Fibroblast of upper back skin (primary cell): ENCODE data around the gene RPS27L.

Source experiments
- DNase-seq: peaks from one replicate; pipeline ENCODE4 v3.0.0-alpha.2; 2013

RPS27L gene

DNA sequence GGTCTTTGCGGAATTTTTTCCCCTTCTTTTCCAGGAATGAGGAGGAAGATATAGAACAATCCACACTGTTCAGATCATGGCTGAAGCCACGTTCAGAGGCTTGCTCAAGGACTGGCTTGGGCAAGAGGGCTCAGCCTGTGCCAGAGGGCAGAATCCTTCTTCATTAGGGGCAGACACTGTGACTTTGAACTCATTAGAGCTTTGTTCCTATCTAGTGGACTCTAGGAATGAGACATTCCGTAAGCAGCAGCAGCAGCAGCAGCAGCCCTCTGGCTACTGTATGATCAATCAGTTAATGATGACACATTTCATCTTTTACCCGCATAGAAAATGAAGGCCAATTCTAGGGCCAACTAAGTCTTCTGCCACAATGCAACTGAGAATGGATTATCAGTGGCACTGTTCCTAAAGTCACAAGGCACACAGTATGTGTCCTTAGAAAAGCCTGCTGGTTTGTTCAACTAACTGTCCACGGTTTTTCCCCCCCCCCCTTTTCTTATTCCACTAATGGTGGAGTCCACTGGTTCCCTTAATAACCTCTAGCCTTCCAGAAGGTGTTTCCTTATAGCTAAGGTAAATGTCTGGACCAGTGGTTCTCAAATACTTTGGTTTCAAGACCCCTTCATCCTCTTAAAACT is 30.4 kb upstream of the RPS27L start:
- no peak for DNase-seq

DNA sequence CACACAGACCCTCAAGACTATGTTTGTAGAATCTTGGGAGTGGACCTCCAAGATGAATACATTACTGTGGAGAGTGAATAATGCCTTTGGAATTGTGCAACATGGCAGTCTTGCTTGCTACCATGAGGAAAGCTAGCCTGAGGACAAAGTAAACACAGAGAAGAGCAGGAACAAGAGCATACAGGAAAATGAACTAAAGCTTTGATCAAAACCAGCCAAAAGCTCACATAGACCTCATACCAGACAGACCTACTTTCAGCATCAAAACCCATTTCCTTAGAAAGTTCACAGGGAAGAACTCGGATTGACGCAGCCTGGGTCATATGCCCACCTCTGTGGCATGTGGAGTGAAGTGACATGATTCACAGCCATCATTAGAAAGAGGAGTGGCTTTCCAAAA is 28.8 kb upstream of the RPS27L start:
- peak; percentile 75 for DNase-seq

DNA sequence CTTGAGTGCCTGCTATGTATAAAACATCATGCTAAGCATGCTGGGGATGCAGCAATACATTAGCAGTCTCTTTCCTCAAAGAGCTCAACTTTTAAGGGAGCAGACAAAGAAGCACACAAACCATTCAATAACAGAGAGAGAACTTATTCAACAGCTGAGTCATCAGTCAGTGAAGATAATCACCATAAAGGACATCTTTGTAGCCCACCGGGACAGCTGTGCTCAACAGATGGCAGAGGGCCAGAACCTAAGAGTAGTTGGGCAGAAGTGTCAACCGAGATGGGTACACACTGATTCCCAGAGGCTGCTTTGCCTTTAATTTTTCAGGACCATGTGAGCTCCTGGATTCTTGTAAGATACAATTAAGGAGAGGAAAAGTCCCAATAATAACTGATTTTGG is 27.9 kb upstream of the RPS27L start:
- no peak for DNase-seq

DNA sequence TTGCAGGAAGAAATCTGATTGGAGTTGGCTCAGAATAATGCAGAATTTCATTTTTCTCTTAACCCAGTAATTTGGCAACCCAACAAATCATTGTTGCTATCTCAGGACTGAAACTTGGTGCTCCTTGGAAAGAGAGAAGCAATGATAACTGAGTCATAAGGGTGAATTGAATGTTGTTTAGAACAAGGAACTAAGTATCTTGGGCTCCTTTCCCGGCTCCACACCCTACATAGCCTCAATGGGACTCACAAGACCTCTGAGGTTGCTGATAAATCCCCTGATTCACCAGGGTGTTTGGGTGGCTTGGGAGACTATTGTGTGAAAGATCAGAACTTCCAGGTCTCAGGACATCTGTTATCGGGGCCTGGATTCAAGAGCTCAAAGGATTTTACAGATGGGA is 24.4 kb upstream of the RPS27L start:
- no peak for DNase-seq

DNA sequence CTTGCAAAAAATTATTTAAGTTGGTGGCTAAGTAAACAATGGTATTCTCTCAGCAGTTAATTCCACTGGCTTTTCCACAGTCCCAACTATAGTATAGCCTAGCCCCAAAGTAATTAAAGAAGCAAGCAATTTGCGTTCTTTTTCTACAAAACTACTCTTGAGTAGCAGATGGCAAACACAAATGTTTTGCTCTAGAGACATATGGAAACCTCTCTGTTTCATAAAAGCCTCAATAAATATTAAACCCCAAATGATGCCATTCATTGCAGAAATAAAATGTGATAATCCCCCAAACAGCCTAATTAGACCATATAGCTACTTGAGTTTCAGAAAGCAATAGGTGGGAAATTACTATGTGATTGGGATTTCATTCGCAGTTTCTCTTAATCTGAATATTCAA is 23.5 kb upstream of the RPS27L start:
- DNase-seq = no peak

DNA sequence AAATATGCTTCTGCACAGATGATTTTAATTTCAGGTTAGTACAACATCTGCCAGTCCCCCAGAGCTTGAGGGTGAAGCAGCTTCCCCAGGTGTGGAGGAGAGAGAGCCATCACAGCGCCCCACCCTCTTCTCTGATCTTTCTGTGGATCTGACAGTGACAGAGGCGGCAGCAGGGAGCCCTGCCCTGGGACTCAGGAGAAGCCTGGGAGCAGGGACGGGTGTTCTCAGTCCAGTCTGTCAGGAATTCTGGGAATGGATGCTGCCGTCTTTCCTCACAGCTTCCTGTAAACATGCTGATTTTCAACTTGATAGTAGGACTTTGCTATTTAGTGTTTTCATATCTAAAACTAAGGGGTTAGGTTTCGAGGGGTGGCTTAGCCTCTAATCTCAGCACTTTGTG is 20.8 kb upstream of the RPS27L start:
- DNase-seq = no peak

DNA sequence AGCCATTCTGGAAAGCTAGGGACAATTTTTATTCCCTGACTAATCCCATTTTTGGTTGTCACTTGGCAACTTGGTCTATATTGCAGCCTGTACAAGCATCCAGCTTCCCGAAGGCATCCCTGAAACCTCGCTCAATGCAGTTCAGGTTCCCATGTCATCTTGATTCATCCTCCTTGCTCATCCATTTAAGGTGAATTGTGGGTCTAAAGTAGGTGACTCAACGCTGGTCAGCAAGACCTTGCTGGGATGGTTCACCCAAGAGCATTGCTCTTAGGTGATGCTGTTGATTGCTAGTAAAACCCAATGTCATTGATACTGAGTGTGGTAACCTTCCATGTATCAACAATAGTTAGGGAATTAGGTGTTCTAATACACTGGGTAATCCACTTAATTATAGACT is 19.0 kb upstream of the RPS27L start:
- DNase-seq = no peak

DNA sequence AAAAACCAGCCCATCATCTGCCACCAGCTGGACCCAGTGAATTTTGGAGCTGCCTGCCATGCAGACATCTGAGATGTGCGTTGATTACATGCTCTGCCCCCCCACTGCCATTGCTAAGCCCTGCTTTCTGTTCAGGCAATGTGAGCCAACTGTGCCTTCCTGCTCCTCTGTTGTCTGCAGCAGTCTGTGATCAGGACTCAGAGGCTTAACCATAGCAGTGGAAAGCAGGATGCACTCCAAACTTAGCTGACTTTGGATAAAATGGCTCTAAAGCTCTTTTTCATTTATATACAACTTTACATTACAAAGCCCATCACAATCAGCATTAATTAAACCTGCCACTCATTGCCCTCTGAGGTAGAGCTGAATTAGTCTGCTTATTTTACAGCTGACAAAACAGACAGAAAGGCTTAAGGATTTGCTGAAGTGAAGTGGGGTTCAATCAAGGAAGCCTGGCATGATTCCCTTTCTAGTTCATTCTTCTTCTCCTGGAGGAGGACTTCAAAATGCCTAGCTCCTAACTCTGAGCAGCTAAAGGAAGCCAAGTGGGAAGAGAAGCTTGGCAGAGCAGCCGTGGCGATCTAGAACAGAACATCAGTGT is 15.7 kb upstream of the RPS27L start:
- DNase-seq = no peak

DNA sequence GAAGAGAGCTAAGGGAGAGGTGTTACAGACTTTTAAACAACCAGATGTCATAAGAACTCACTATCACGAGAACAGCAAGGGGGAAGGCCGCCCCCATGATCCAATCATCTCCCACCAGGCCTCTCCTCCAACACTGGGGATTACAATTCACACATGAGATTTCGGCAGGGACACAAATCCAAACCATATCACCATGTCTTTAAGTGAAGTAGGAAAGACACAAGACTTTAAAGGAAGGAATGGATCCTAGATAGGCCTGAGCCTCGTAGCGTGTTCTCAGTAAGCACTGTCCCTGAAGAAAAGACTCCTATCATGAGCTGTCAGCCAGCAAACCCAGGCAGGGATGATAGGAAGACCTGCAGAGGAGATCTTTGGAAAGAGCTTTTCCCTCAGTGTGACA is 15.1 kb upstream of the RPS27L start:
- no peak for DNase-seq

DNA sequence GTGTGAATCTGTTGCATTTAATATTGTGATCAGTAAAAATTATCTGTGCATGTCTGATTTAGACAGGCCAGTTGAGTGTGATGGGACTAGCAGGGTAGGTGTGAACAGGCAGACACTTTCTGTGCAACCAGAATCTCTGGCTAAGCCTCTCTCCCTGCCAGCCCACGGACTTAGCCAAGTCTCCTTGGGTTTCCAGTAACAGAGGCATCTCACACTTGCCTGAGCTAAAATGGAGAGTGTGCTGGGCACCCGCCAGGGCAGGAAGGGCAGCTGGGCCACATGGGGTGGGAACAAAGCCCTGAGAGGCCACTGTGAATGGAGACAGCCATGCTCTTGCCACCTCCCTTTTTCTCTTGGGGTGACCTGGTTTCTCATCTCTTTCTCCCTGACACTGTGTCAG is 12.5 kb upstream of the RPS27L start:
- no peak for DNase-seq

DNA sequence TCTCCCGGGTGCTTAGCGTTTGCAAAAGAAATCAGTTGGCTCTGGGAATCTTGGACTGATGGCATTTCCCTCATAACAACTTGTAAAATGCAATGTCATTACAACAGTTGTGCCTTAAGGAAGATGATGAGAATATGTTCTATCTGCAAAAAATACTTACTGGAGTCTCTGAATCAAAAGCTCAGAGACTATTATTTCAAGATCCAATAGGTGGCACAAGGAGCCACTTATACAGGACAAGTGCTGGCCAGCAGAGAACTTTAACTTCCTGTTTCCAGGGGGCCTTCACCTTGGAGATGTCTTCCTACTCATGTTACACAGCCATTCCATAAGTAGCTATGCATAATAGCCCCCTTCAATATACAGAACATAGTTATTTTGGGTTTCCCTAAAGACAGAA is 8.9 kb upstream of the RPS27L start:
- DNase-seq = no peak

DNA sequence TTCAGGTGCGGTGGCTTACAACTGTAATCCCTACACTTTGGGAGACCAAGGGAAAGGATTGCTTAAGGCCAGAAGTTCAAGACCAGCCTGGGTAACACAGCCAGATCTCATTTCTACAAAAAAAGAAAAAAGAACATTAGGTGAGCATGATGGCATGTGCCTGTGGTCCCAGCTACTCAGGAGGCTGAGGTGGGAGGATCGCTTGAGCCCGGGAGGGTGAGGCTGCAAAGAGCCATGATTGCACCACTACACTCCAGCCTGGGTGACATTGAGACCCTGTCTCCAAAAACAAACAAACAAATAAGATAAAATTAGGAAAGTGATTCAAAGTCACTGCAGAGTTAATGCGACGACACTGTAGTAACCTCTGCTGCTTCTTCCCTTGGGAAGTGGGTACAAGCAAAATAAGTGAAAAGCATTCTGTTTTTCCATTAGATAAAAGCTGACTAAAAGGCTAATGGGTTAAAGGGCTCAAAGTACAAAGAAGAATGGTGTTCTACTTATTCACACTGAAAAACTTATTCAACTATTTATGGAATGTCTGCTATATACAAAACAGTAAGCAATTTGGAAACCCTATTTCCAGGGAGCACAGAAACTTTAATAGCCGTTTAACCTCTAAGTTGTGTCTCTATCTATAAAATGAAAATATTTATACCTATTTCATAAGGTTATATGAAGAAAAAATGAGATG is 8.0 kb upstream of the RPS27L start:
- DNase-seq = no peak

DNA sequence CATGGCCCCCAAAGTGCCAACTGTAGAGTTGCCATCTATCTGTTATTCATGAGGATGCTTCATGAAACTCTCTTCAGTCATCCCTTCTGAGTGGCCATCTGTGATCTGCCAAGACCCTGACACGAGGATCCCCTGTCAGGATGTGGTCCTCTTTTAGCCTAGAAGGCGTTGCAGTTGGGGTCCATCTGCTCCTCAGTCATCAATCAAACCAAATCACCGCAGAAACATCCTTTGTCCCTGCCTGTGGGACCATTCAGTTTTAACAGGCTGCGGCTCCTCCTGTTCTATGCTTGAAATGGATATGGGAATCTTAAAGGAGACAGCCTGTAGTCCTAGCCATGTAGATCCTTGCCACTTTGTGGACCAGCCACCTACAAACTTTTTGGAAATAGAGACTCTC is 5.9 kb upstream of the RPS27L start:
- no peak for DNase-seq

DNA sequence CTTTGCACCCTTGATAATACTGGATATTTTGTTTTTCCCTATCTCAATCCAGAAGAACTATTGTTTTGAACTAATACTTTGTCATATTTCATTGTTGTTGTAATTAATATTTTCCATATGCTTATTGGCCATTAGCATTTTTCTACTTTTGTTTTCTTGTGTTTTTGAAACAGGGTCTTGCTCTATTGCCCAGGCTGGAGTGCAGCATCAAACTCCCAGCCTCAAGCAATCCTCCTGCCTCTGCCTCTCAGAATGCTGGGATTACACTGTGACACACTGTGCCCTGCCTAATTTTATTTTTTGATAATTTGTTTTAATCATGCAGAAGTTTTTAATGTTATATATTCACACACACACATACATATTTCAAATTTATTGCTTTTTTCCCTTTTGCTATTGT is 3.4 kb upstream of the RPS27L start:
- no peak for DNase-seq

DNA sequence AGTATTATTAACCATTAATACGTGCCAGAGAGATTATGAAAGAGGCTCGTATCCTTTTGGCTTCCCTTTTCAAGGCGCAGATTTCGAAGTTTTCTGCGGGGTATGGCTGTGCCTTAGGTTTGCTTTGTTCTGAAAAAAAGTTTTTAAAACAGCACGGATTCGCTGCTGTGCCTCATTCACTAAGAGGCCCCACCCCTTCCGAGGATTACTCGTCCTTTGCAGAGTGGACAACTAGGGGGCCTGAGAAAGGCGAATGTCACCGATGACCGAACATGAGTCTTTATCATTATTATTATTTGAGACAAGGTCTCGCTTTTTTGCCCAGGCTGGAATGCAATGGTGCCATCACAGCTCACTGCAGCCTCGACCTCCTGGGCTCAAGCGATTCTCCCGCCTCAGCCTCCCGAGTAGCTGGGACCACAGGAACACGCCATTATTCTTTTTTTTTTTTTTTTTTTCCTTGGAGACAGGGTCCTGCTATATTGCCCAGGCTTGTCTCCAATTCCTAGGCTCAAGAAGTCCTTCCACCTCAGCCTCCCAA is 684 bp upstream of the RPS27L start:
- peak; percentile 75 for DNase-seq

DNA sequence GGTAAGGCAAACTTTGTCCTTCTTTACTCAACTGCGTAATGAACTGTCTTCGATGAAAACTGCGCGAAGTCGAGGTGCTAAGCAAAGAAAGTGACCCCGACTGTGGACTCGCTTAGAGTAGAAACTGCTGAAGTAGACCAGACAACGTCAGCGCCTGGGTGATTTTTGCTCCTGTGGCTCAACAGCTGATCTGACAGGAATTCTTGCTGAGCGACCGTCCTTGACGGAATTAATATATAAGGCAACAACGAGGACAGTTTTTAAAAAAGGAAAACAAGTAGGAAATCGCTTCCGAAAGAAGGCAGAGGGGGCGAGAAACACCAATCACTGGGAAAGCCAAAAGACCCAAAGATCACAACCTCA is 541 bp downstream of the RPS27L start:
- DNase-seq = peak; percentile 32

DNA sequence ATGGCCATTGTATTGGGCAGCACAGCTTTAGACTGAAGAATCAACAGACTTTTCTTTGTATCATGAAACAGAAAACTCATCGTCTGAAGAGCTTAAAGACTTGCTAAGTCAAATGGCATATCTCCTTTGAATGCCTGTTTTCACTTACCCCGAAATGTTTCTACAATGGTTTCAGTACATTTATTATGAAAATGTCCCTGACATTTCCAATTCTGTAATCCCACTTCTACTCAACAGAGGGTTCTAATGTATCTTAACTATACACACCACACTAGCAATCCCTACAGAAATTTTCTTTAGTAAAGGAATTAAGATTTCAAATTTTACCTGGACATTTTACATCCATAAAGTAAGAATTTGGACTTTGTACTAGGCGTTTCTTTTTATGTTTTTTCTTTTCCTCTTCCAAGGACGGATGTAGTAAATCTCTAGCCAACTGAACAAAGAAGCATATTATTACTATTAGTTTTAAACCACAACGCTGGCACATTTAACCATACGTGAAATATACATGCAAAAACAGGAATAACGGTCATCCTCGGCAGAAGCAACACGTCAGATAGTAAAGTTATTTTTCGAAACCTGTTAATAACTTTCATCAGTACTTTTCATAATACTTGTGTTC is 1.1 kb downstream of the RPS27L start:
- DNase-seq = no peak

DNA sequence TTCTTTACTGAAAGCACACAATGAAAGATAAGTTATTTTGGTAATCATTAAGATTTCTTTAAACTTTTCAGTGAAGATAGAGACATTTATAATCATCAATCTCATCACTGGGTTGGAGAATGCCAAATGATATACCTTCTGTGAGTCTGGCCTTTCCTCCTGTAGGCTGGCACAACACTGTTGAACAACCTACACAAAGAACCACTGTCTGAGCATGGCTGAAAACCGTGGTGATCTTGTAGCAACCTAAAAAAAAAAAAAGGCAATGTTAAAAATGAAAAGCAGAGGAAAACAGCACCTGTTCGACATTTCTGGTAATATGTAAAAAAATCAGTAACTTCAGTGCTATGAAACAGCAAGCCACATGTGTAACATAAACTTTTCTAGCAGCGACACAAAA is 1.8 kb downstream of the RPS27L start:
- no peak for DNase-seq

DNA sequence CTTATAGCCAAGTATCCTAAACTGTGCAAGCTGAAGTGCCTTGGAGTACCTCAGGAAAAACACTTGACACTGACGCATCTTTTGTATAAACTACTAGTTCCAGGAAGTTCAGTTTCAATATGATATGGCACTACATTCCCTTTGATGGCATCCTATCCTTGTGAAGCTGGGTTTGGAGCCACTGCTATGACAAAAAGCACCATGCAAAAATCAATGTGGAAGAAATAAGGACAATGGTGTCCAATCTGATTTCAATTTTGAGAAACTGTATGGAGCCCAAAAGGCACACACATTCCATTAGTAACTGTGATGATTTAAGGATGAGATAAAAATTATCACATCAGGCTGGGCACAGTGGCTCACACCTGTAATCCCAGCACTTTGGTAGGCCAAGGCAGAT is 5.6 kb downstream of the RPS27L start:
- DNase-seq = no peak

DNA sequence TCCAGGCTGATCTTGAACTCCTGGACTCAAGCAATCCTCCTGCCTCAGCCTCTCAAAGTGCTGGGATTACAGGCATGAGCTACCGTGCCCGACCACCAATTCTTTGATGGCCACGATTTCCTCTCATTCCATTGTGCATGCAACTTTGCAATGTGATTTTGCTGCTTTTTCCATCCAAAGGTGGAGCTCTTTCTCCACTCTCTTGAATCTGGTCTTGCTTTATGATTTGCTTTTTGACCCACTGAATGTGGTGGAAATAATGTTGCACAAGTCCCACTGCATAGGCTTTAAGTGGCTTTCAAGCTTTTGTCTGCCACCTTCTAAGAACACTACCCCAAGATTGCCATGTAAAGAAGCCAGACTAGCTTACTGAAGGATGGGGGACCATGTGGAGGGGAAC is 10.6 kb downstream of the RPS27L start:
- peak; percentile 30 for DNase-seq

DNA sequence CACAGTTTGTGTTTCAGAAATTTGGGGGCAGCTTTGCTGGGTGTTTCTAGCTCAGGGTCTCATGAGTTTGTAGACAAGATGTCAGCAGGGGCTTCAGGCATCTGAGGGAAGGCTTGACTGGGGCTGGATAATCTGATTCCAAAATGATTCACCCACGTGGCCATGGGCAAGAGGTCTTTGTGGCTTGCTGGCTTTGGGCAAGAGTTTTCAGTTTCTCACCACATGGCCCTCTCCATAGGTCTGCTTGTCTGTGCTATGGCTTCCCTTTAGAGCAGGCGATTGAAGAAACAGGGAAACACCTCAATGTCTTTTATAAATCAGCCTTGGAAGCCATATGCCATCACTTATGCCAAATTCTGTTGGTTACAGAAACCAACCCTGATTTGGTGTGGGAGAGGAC is 11.9 kb downstream of the RPS27L start:
- DNase-seq = no peak

DNA sequence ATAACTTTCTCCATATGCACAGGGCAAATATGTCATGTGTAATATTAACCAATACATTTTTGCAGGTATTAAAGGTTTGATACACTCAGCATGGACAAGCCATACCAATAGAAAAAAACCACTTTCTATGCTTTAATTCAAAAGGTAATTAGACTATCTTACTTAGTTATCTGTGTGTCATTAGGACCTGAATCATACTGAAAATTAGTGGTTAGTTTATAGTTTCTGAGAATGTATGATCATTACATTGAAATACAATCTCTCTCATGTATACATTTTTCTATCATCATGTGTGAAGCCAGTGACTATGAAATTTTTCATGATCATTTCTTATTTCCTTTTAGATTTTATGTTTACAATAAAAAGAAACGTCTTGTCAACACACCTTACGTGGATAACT is 16.3 kb downstream of the RPS27L start:
- DNase-seq = no peak

DNA sequence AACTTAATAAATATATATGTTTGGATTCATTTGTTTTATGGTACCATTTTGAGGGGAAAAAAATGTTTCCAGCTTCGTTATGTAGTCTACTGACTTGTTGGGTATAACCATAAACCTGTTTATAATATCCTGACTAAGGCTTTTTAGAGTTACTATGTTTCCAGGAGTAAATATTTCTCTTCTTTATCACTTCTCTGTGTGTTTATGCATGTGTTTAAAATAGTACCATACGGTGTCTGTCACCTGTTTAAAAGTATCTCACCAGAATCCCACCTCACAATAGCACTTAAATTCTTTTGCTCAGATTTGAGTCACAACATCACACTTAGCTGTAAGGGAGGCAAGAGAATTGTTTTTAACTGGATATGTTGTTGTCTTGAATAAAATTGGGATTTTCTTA is 20.5 kb downstream of the RPS27L start:
- DNase-seq = no peak

DNA sequence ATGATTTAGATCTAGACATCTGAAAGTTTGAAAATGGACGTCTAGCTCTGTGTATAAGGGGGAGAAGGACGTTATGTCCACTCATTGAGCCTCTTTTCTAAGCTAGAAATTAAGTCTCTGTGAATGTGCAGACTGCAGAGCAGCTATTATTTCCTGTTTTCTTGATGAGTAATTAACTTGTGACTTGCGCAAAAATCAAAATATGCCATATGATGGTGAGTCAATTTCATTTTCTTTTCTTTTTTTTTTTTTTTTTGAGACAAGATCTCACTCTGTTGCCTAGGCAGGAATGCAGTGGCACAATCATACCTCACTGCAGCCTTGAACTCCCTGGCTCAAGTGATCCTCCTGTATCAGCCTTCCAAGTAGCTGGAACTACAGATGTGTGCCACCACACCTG is 21.5 kb downstream of the RPS27L start:
- DNase-seq = peak; percentile 74
